ENCODE data around the gene ZFAND2B.

ZFAND2B gene

DNA sequence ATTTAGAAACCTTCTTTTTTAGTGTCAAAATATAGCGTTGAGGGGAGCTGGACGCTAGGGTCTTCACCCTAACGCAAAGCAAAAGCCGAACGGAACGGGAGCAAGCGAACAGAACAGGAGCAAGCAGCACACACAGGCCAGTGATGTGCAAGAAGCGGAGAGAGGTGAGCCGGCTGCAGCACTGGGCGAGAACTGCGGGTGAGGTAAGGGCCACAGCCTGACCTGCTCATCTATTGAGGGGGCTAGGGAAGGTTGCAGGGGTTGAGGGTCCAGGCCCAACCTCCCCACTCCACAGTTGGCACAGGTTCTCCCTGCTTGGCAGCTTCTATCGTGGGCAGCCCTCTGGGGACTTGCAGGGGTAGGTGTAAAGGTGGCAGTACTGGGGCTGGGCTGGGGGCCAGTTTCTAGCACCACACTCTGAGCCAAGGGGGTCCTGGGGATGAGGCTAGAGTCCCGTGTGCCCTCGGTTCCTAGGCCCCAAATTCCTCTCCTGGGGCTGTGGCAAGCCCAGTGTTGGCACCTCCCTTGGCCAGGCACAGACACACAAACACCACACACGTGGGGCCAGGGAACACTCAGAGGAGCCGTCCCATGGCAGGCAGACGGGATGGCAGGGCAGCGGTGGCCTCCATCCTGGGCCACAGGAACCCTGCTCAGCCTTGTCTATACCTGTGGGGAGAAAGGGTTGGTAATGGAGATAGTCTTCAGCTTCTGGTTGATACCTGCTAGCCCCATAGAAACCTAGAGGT, 13.4 kb downstream of the ZFAND2B start:
- Histone ChIP-seq H3K36me3 (replicated peaks) (peaks cover 44% of the 10 kb centered on the region), H3K27me3 (replicated peaks) (no peaks in the 10 kb centered on the region), H3K27ac (no peak overlapping the region), H3K4me3 (ENCODE audit: low read depth, low read length) (no peak overlapping the region)
- no peak for DNase-seq
- in situ Hi-C loops (cut with HindIII; ENCODE audit: low pct_ligation_motif_present, low sequenced_read_pairs), result no loop called here
- TF ChIP-seq, protein P1, sequence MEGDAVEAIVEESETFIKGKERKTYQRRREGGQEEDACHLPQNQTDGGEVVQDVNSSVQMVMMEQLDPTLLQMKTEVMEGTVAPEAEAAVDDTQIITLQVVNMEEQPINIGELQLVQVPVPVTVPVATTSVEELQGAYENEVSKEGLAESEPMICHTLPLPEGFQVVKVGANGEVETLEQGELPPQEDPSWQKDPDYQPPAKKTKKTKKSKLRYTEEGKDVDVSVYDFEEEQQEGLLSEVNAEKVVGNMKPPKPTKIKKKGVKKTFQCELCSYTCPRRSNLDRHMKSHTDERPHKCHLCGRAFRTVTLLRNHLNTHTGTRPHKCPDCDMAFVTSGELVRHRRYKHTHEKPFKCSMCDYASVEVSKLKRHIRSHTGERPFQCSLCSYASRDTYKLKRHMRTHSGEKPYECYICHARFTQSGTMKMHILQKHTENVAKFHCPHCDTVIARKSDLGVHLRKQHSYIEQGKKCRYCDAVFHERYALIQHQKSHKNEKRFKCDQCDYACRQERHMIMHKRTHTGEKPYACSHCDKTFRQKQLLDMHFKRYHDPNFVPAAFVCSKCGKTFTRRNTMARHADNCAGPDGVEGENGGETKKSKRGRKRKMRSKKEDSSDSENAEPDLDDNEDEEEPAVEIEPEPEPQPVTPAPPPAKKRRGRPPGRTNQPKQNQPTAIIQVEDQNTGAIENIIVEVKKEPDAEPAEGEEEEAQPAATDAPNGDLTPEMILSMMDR (IDR thresholded peaks at IDR 0.05; ENCODE audit: low read depth, low read length, missing control alignments), result no peak

DNA sequence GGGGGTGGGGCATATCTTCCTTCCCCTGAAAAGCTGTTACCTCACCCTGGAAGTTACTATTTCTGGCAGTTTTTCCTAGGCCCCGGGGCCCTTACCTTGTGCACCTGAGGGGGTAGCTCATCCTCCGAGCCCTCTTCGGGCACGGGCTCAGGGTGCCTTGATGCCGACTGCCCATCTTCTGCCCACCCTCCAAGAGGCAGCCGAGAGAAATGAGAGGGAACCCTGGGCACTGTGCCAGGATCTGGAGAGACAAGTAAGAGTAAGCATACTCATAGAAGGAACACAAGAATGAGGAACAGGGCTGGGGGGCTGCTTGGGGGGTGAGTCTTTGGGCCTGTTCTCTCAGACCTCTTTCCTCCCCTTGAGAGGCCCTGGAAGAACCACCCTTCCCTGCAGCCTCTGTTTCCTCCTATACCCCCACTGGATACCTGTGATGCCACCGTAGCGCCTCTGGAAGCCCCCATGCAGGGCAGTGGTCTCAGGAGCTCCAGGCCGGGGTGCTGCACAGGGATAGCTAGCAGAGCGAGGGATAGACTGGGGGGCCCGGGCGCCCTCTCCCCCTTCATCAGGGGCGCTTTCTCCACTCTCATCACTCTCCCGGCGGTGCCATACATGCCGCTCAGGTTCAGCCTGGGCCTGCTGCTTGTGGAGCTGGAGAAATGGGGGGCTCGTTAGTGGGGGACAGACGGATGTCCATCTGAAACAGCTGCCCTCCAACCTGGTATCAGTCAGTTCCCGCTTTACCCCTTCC, 14.2 kb downstream of the ZFAND2B start:
- in situ Hi-C loops (cut with HindIII; ENCODE audit: low pct_ligation_motif_present, low sequenced_read_pairs), result no loop called here
- H3K36me3 ChIP-seq (replicated peaks), result peaks cover 52% of the 10 kb centered on the region
- H3K27ac ChIP-seq, result no peak overlapping the region
- H3K4me3 ChIP-seq (ENCODE audit: low read depth, low read length), result no peak overlapping the region
- no peaks in the 10 kb centered on the region for H3K27me3 ChIP-seq (replicated peaks)
- TF ChIP-seq, protein P1 (IDR thresholded peaks at IDR 0.05; ENCODE audit: low read depth, low read length, missing control alignments), result no peak
- DNase-seq, result no peak

DNA sequence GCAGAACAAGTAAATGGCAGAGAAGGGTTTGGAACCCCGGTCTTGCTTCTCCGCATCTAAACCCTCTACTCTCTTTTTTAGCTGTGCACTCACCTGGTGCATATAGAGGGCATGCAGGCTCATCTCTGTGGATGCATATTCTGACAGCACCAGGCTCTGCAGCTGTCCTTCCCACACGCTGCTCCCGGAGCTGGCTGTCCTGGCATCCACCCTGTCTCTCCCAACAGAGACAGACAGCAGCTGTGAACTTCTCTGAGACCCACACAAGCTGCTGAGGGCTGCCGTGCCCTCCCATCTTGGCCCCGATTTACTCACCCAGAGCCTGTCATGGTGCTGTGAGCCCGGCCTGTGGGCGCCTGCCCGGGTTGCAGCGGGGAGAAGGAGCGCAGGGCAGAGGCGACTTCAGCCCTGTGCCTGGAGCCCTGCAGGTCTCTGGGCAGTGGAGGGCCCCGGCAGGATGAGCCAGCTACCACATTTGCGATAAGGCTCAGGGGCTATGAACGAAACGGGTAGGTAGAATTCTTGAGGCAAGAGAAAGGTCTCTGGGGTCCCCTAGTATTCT, 15.5 kb downstream of the ZFAND2B start:
- Histone ChIP-seq H3K36me3 (replicated peaks) (peaks cover 54% of the 10 kb centered on the region), H3K4me3 (ENCODE audit: low read depth, low read length) (no peak overlapping the region), H3K27ac (no peak overlapping the region), H3K27me3 (replicated peaks) (no peaks in the 10 kb centered on the region)
- DNase-seq, result no peak
- in situ Hi-C loops (cut with HindIII; ENCODE audit: low pct_ligation_motif_present, low sequenced_read_pairs), result no loop called here
- TF ChIP-seq, protein P1 (IDR thresholded peaks at IDR 0.05; ENCODE audit: low read depth, low read length, missing control alignments), result no peak

DNA sequence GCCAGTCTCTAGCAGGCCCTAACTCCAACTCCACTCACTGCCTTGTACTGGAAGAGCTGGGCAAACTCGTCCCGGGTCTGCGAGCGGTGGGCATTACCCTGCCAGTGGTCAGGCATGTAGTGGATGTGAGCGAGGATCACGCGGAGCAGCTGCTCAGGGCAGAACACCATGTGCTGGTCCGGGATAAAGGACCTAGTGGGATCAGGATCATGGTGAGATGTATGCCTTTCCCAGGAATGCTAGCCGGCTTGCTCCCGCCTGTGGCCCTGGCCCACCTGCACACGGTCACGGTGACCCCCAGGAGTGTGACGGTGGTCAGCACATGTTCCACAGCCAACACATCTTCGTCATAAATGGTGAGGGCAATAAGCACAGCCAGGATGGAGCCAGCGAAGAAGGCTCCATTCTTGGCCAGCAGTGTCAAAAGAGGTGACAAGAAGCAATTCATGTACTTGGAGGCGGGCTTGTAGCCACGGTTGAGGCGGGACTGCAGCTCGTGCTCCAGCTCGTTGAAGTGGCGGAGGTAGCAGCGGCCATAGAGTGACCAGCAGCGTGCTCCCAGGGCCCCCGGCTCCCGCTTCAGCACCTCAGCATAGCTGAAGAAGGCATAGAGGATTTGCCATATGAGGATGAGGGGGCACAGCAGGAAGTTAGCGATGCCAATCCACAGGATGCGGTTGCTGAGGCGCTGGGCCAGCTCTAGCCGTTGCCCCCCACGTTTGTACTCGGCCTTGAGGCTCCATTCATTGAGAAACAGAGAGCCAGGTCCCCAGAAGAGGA, 17.4 kb downstream of the ZFAND2B start:
- in situ Hi-C loops (cut with HindIII; ENCODE audit: low pct_ligation_motif_present, low sequenced_read_pairs), result no loop called here
- peaks cover 54% of the 10 kb centered on the region for H3K36me3 ChIP-seq (replicated peaks)

DNA sequence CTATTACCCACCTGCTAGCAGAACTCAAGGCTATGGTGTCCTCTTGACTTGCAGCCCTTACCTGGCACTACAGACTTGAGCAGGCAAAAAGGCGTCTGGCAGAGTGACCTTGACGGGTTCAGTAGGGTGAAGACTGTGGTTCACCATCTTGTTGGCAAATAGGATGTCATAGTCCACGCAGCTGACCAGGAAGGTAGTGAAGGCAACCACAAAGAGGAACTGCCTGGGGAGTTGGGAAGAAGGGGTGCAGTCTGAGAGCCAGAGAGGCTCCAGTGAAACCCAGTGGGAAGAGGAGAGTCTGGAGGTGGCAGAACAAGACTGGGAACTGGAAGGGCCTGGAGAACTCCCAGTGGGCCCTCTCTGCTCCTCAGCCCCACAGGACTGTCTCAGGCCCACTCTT, 18.8 kb downstream of the ZFAND2B start:
- no peak overlapping the region for H3K4me3 ChIP-seq (ENCODE audit: low read depth, low read length)
- peaks cover 51% of the 10 kb centered on the region for H3K36me3 ChIP-seq (replicated peaks)
- in situ Hi-C loops (cut with HindIII; ENCODE audit: low pct_ligation_motif_present, low sequenced_read_pairs), result no loop called here
- no peak for DNase-seq
- TF ChIP-seq, protein P1 (IDR thresholded peaks at IDR 0.05; ENCODE audit: low read depth, low read length, missing control alignments), result no peak
- no peaks in the 10 kb centered on the region for H3K27me3 ChIP-seq (replicated peaks)
- no peak overlapping the region for H3K27ac ChIP-seq

More for the DNA sequence above, 17.4 kb downstream of the ZFAND2B start:
- TF ChIP-seq, protein P1 (IDR thresholded peaks at IDR 0.05; ENCODE audit: low read depth, low read length, missing control alignments), result no peak
- no peak for DNase-seq
- Histone ChIP-seq H3K27me3 (replicated peaks) (no peaks in the 10 kb centered on the region), H3K4me3 (ENCODE audit: low read depth, low read length) (no peak overlapping the region), H3K27ac (no peak overlapping the region)

Measured in brain microvascular endothelial cell (primary cell).